ENCODE data around the gene UROS.

The UROS gene

GRCh38 chr10:125788156-125789034, 34.7 kb downstream of the UROS start:
- no peak for DNase-seq (ENCODE audit: low spot score)

DNA sequence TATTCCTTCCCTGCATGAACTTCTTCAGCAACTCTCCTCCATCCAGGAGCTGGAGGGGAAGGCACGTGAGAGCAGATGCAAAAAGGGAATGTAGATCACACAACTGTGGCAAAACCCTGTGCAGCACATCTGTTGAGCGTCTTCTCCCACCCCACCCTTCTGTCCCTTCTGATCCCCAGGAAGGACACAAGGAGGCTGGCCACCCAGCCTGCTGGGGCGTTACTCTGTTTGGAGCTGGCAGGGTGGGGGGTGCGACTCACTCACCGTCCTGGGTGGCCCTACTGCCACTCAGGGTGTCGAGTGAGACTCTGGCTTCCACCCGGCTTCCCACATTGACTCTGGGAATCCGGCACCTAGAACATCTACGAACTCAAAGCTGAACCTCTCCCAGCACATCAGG, 37.3 kb downstream of the UROS start:
- no peak for DNase-seq (ENCODE audit: low spot score)

DNA sequence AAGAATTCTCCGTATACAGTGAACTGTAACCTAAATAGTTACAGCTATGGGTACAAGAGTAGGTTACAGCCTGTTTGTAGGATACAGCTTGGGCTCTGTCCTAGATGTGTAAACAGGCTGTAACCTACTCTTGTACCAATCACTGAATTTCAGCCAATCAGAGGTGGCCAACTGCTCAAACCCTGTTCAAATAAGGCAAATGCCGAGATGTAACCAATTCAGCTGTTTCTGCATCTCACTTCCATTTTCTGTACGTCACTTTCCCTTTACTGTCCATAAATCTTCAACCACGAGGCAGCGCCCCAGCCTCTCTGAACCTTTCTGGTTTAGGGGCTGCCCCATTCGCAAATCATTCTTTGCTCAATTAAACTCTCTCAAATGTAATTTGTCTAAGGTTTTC, 39.1 kb downstream of the UROS start:
- no peak for DNase-seq (ENCODE audit: low spot score)

DNA sequence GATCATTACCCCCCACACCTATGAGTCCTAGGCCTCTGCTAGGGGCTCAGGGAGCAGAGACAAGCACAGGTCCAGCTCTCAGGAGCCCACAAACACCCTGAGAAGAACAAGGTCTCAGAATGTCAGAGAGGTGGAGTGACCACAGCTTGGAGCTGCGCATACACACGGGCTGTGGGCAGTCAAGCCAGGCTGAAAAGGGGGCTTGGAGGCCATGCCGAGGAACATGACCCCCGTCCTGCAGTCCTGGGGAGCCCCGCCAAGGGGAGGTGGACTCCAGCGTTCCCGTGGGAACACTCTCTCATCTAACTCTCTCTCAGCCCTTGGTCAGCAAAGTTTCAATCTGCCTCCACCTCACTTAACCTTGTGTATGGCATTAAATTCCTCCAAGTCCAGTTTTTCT, 39.6 kb downstream of the UROS start:
- no peak for DNase-seq (ENCODE audit: low spot score)

- DNase-seq (ENCODE audit: low spot score), result no peak
Observed at GRCh38 chr10:125782616-125783015, 40.4 kb downstream of the UROS start.

DNA sequence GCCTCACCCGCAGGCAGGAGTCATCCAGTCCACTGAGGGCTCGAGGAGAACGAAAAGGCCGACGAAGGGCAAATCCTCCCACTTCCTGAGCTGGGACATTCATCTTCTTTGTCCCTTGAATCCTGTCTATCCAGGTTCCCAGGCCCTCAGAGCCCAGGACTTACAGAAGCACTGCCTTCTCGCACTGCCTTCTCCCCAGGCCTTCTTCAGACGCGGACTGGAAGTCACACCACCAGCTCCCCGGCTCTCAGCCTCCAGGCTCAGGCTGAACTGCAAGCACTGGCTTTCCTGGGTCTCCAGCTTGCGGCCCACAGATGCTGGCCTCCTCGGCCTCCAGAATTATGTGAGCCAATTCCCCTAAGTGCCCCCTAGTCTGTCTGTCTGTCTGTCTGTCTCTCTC, 41.0 kb downstream of the UROS start:
- DNase-seq (ENCODE audit: low spot score), result no peak

- DNase-seq (ENCODE audit: low spot score), result no peak
Observed at GRCh38 chr10:125781374-125781773, 41.7 kb downstream of the UROS start.

GRCh38 chr10:125779403-125780327, 43.4 kb downstream of the UROS start:
- no peak for DNase-seq (ENCODE audit: low spot score)

GRCh38 chr10:125778556-125778955, 44.5 kb downstream of the UROS start:
- no peak for DNase-seq (ENCODE audit: low spot score)

DNA sequence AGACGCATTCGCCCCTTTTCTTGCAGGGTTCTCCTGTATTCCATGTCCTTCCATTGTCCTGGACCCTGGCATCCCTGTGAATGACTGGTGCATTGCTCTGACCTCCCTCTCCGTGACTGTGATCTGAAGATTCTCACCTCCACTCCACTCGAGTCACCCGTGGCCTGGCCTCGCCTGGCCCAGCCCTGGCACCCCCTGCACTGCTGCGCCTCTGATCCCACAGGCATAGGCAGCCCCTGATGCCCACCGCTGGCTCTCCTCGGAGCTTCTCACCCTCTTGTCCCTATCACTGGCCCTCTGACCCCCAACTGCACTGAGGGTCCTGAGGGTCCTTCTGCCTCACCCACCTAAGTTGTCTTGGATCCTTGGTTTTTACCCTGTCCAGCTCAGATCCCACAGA, 45.3 kb downstream of the UROS start:
- no peak for DNase-seq (ENCODE audit: low spot score)

GRCh38 chr10:125775491-125776106, 47.5 kb downstream of the UROS start, which contains the start of gene MMP21:
Gene MMP21 (minus strand): TSS chr10:125775821. CDS start chr10:125775821, 0 bp downstream.
- no peak for DNase-seq (ENCODE audit: low spot score)

DNA sequence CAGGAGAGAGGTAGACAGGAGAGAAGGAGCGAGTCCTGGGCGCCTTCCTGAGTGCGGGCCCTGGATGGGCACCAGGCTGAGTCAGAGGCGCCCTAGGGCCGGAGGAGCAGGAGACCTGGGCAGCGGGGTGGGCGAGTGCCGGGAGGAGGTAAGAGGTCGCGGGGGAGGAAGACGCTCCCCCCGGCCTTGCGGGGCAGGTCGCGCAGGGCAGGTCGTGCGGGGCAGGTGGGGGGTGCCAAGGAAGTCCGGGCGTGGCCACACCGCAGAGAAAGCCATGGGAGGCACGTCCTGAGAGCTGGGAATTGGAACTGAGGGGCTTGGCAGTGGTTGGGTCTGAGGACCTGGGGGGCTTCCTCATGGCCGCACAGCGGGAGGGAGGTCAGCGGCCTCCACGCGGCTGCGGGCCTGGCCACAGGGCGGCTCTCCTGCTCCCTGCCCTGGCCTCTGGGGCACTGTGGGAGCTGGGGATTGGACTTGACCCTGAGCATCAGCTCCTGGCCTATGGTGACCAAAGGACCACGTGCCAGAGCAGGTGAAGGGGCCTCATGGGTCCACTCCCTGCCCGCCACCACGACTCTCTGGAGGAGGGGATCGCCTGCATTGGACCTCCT, 48.4 kb downstream of the UROS start:
- DNase-seq (ENCODE audit: low spot score), result no peak

DNA sequence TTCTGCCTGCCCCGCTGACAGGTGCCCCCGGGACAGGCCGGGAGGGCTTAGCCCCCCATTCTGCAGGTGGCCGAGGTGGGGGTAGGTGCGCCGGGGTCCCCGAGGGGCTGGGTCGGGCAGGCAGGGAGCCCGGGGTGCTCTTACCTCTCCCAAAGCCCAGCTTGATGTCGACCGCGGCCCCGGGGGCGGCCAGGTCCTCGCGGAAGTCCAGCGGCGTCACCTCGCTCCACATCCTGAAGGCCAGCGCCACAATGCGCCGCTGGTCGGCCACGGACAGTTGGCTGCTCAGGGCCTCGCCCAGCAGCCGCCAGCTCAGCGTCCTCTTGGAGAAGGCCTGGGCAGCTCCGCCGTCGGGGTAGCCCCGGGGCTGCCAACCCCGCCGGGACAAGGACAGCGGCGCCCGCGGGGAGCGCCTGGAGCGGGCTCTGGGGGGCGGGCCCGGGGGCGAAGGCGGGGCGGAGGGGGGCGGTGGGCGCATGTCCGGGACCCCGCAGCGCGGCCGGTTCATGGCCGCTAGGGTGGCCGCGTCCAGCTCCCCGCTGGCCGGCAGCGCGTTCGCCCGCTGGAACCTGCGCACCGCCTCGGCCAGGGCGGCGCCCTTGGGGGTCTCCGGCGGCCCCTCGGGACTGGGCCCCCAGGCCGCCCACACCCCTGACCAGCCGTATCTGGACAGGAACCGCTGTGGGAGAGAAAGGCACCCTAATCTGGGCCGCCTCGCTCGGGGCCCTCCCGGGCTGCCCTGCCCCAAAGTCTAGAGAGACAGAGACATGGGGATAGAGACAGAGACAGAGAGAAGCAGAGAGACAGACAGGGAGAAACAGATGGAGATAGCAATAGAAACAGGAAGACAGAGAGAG, 49.1 kb downstream of the UROS start:
- DNase-seq (ENCODE audit: low spot score), result no peak

DNA sequence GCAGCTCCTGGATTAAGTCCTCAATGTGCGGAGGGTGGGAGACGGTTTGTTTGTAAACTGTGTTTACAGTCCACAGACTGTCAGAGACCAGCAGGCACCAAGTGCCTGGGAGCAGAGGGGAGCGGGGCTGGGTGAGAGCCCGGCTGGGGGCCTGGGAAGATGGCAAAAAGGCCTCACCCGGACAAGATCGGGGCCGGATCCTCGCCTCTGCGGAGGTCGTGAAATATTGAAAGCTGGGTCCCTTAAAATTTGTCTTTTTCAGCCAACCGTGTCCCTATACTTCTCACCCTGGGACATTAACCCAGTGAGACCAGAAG, 50.2 kb downstream of the UROS start:
- no peak for DNase-seq (ENCODE audit: low spot score)

- no peak for DNase-seq (ENCODE audit: low spot score)
Observed at GRCh38 chr10:125772112-125772863, 50.8 kb downstream of the UROS start.

GRCh38 chr10:125770844-125771243, 52.2 kb downstream of the UROS start:
- DNase-seq (ENCODE audit: low spot score), result no peak

- DNase-seq (ENCODE audit: low spot score), result no peak
Observed at GRCh38 chr10:125769175-125769574, 53.9 kb downstream of the UROS start.

DNA sequence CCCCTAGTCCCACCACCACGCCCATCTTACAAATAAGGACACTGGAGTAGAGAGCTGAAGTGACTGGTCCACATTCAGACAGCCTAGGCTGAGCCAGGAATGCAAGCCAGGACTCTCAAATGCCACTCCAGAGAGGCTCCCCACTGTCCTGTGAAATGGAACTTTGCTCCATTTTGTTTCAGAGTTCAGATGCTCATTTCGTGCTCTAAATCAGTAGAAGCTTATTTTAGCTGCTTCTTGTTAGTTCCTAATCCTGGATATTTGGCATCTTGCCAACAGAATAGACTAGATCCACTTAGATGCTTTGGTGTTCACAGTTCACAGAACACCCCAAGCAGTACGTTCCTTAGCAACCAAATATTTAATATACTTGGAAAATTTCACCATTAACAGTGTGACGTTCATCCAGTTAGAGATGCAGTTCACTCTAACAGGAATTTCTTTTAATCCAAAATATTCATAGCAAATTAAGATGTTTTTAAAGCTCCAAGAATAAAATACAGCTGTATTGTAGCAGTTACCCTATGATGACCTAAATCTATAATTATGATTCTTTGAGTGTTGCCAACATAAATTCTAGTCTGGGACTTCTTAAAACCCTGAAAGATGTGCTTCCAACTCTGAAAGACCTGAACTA, 54.7 kb downstream of the UROS start:
- peak; percentile 28 for DNase-seq (ENCODE audit: low spot score)

DNA sequence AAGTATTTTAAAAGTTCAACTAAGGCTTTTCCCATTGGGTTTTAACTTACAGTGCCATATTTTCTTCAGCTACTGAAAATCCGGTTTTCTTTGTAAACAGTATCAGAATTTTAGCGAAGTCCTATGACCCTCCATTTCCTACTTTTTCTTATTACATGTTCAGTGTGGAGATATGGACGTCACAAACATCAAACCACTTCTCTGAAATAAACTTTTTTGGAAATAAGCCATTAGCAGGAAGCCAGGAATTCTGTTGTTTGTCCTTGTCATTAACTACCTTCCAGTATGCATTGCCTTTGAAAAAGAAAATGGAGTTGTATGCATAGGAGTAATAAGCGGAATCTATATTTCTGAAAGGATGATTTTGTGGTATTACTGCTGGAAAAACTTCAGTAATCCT, 56.5 kb downstream of the UROS start:
- no peak for DNase-seq (ENCODE audit: low spot score)

GRCh38 chr10:125765835-125766234, 57.2 kb downstream of the UROS start:
- no peak for DNase-seq (ENCODE audit: low spot score)
